Breast epithelium (tissue), 3 donors: ENCODE measurements around the gene GNG5.

Experiments used
- POLR2A ChIP-seq: fragments of 450-650 bp; IDR thresholded peaks from one replicate; pipeline ENCODE4 v1.6.1; 2016; ENCODE audit warnings: antibody characterized with exemption, mild to moderate bottlenecking, moderate library complexity
- TF ChIP-seq, protein P1 (sequence below), 3 donors: fragments of 450-650 bp; IDR thresholded peaks; one replicate each; pipeline ENCODE4 v1.5.1; 2016 to 2017; ENCODE audit warnings: antibody characterized with exemption in 3 of 3, mild to moderate bottlenecking in 3 of 3, moderate library complexity in 3 of 3

DNA sequence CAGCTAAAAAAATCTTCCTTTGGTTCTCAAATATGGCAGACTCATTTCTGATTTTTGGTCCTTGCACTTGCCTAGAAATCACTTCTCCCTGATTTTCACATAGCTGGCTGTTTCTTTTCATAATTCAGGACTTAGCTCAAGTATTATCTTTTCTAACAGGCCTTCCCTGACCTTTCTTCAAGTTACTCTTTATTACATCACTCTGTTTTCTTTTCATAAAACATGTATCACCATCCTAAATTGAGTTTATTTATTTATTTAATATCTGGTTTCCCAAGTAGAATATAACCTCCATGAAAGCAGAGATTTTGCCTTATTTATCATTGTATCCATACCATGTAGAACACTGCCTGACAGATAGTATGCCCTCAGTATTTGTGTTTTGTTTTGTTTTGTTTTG is 18.2 kb upstream of the GNG5 start:
- TF ChIP-seq POLR2A: no peak
- TF ChIP-seq, protein P1, sequence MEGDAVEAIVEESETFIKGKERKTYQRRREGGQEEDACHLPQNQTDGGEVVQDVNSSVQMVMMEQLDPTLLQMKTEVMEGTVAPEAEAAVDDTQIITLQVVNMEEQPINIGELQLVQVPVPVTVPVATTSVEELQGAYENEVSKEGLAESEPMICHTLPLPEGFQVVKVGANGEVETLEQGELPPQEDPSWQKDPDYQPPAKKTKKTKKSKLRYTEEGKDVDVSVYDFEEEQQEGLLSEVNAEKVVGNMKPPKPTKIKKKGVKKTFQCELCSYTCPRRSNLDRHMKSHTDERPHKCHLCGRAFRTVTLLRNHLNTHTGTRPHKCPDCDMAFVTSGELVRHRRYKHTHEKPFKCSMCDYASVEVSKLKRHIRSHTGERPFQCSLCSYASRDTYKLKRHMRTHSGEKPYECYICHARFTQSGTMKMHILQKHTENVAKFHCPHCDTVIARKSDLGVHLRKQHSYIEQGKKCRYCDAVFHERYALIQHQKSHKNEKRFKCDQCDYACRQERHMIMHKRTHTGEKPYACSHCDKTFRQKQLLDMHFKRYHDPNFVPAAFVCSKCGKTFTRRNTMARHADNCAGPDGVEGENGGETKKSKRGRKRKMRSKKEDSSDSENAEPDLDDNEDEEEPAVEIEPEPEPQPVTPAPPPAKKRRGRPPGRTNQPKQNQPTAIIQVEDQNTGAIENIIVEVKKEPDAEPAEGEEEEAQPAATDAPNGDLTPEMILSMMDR (IDR thresholded peaks at IDR 0.05): no peak
